ENCODE measurements around the gene OTUD5. TPM values are rescaled to one million over a fixed set of nuclear protein-coding genes. Genes with fewer than 3 reads are reported as not detected.

Gene OTUD5
- total and polyA plus RNA-seq, 12 donors: 39.4 to 79.5 (median 53.8) TPM

DNA sequence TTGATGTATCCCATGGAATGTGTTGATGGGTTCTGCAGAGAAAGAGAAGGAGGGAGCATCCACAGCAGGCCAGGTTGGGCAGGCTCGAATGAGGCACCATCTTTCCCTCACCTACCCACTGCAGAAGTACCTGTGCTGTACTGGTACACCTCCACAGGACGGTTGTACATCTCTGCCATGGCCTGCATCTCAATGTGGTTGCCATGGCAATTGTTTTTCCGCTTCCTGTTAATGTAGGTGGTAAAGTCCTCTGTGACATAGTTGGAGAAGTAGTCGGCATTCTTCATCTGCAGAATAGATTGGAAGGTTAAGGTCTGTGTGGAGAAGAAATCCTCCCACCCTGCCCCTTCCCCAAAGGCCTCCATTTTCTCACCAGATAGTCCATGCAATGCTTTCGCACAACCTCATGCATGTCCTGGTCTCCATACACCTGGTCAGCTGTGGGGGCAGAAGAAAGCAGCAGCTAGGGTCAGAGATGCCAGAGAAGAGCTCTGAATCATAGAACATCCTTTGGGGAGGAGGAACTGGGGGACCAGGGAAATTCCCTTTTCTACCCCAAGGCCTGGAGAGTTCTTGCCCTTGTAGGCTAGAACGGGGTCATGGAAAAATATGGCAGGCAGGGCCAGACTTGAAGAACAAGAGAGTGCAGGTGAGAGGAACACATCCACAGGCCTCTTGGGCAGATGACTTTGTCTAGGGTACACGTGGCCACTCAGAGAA is 22.7 kb downstream of the OTUD5 start:
- intact Hi-C loops (cut with DNase I): no loop called here
- DNase-seq: no peak
- H3K27ac ChIP-seq: peak overlapping the region in 1 of 5 donors; percentile 40
- H3K36me3 ChIP-seq (replicated peaks in 1 of 2): peaks cover 0 to 28% of the 10 kb centered on the region in 2 donors
- H3K4me3 ChIP-seq: no peak overlapping the region
- peaks cover 0 to 13% of the 10 kb centered on the region in 2 donors for H3K4me1 ChIP-seq (replicated peaks in 1 of 2)
- H3K9me3 ChIP-seq (replicated peaks in 1 of 3): no peaks in the 10 kb centered on the region
- WGBS, 4 donors: 65 to 89% (median 72%) methylated on average over 5 to 7 of the region's 7 CpGs
- H3K27me3 ChIP-seq: no peaks in the 10 kb centered on the region
- TF ChIP-seq POLR2A (IDR thresholded peaks at IDR 0.05) (no peak), CTCF (IDR thresholded peaks at IDR 0.05) (no peak)

GRCh38 chrX:48933757-48934156 is 23.6 kb downstream of the OTUD5 start:
- H3K4me3 ChIP-seq: no peak overlapping the region
- peaks cover 0 to 13% of the 10 kb centered on the region in 2 donors for H3K4me1 ChIP-seq (replicated peaks in 1 of 2)
- TF ChIP-seq CTCF (IDR thresholded peaks at IDR 0.05) (no peak), POLR2A (IDR thresholded peaks at IDR 0.05) (no peak)
- H3K27me3 ChIP-seq: no peaks in the 10 kb centered on the region
- peaks cover 0 to 28% of the 10 kb centered on the region in 2 donors for H3K36me3 ChIP-seq (replicated peaks in 1 of 2)
- no peaks in the 10 kb centered on the region for H3K9me3 ChIP-seq (replicated peaks in 1 of 3)
- intact Hi-C loops (cut with DNase I): no loop called here
- WGBS, 4 donors: 77 to 91% (median 85%) methylated on average over 2 of the region's 2 CpGs
- no peak for DNase-seq
- no peak overlapping the region for H3K27ac ChIP-seq

DNA sequence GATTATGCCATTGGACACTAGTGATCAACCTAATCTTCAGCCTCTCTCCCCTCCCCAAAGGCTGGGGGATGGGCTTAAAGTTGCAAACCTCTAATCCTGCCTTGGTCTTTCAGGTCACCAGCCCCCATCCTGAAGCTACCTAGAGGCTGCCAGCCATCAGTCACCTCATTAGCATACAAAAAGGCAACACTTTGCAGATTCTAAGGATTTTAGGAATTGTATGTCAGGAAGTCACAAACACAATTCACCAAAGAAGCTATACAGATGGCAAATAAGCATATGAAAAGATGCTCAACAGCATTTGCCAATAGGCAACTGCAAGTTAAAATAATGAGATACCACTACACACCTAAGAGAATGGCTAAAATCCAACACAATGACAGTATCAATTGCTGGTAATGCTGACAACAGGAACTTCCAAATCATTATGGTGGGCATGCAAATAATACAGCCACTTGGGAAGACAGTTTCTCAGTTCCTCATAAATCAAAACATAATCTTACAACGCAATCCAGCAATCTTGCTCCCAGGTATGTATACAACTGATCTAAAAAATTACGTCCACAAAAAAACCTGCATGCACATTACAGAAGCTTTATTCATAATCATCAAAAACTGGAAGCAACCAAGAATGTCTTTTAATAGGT is 29.5 kb downstream of the OTUD5 start:
- Histone ChIP-seq H3K36me3 (replicated peaks in 1 of 2) (peaks cover 0 to 39% of the 10 kb centered on the region in 2 donors), H3K4me3 (no peak overlapping the region), H3K27ac (no peak overlapping the region), H3K9me3 (replicated peaks in 1 of 3) (no peaks in the 10 kb centered on the region), H3K4me1 (replicated peaks in 1 of 2) (no peaks in the 10 kb centered on the region), H3K27me3 (no peaks in the 10 kb centered on the region)
- no peak for DNase-seq
- WGBS, 4 donors: 65 to 86% (median 79%) methylated on average over 2 of the region's 2 CpGs
- no peak for TF ChIP-seq POLR2A (IDR thresholded peaks at IDR 0.05)
- intact Hi-C loops (cut with DNase I): no loop called here

- intact Hi-C loops (cut with DNase I): no loop called here
- DNase-seq: no peak
- Histone ChIP-seq H3K36me3 (replicated peaks in 1 of 2) (peaks cover 0 to 47% of the 10 kb centered on the region in 2 donors), H3K4me1 (replicated peaks in 1 of 2) (no peaks in the 10 kb centered on the region), H3K27me3 (no peaks in the 10 kb centered on the region), H3K27ac (no peak overlapping the region), H3K4me3 (no peak overlapping the region), H3K9me3 (replicated peaks in 1 of 3) (no peaks in the 10 kb centered on the region)
- 60 to 97% (median 82%) methylated on average over 4 to 5 of the region's 5 CpGs for WGBS, 4 donors
- TF ChIP-seq CTCF (IDR thresholded peaks at IDR 0.05): no peak
- no peak for TF ChIP-seq POLR2A (IDR thresholded peaks at IDR 0.05)
These were observed 30.3 kb downstream of the OTUD5 start for GRCh38 chrX:48927123-48927522.

All from adrenal gland (tissue), 12 donors.